Keratinocyte (primary cell): Measurements from ENCODE around the gene MAP3K2. TPM values are rescaled to one million over a fixed set of nuclear protein-coding genes. Genes with fewer than 3 reads are reported as not detected.
"Not testable (repeated sequence)": the region's sequence is repeated elsewhere in the genome, so short reads cannot be mapped to it uniquely, and the experiment has no call there.

Experiments
- DNase-seq: peaks from one replicate; pipeline ENCODE4 v3.0.0-alpha.2; 2011; ENCODE audit warnings: low read depth, missing footprints, low spot score
- FAIRE-seq: peaks from 2 replicates; lab custom pipeline; 2011; peaks lifted over from hg19 to GRCh38; lab: Jason Lieb, UNC
- H2AFZ ChIP-seq: 2 replicates; pipeline ENCODE4 v1.6.0; 2012; ENCODE audit warnings: low read length, control low read depth, inconsistent platforms; ENCODE audit not compliant: control insufficient read depth
- H3K27ac ChIP-seq: 2 replicates; pipeline ENCODE4 v1.5.1; 2011; ENCODE audit warnings: low read length; ENCODE audit not compliant: control insufficient read depth, insufficient read depth
- H3K27me3 ChIP-seq: 3 replicates; pipeline ENCODE4 v1.6.0; 2011; ENCODE audit warnings: low read length; ENCODE audit not compliant: control insufficient read depth, insufficient read depth; ENCODE audit errors: extremely low read depth
- H3K36me3 ChIP-seq, 2 experiments: 2 replicates in 1 of 2; 3 replicates in 1 of 2; pipeline ENCODE4 v1.5.1; 2011; ENCODE audit warnings: low read length in 2 of 2, mild to moderate bottlenecking in 1 of 2; ENCODE audit not compliant: control insufficient read depth in 2 of 2, insufficient read depth in 2 of 2; ENCODE audit errors: extremely low read depth in 1 of 2
- H3K4me1 ChIP-seq: 3 replicates; pipeline ENCODE4 v1.5.1; 2011; ENCODE audit warnings: low read length; ENCODE audit not compliant: control insufficient read depth, insufficient read depth; ENCODE audit errors: extremely low read depth
- H3K4me2 ChIP-seq: 3 replicates; pipeline ENCODE4 v1.6.0; 2011; ENCODE audit warnings: low read depth, low read length; ENCODE audit not compliant: control insufficient read depth, insufficient read depth; ENCODE audit errors: extremely low read depth
- H3K4me3 ChIP-seq, 3 experiments: fragments of 200-600 bp in 1 of 3; sonication (generic) in 1 of 3; 2 replicates in 2 of 3; 3 replicates in 1 of 3; pipeline ENCODE4 v1.5.1; 2011 to 2016; ENCODE audit warnings: low read length in 3 of 3, mild to moderate bottlenecking in 3 of 3, control low read depth in 2 of 3, inconsistent platforms in 1 of 3, low read depth in 1 of 3, mixed read lengths in 1 of 3, mixed run types in 1 of 3, moderate library complexity in 1 of 3; ENCODE audit not compliant: control insufficient read depth in 2 of 3, insufficient read depth in 2 of 3; ENCODE audit errors: extremely low read depth in 1 of 3
- H3K79me2 ChIP-seq: 2 replicates; pipeline ENCODE4 v1.6.0; 2012; ENCODE audit warnings: low read length; ENCODE audit not compliant: control insufficient read depth, insufficient read depth
- H3K9ac ChIP-seq: 3 replicates; pipeline ENCODE4 v1.6.0; 2011; ENCODE audit warnings: low read length; ENCODE audit not compliant: control insufficient read depth, insufficient read depth; ENCODE audit errors: extremely low read depth
- H3K9me1 ChIP-seq: 3 replicates; pipeline ENCODE4 v1.6.0; 2011; ENCODE audit warnings: low read length; ENCODE audit not compliant: control insufficient read depth, insufficient read depth; ENCODE audit errors: extremely low read depth
- H3K9me3 ChIP-seq: 2 replicates; pipeline ENCODE4 v1.5.1; 2012; ENCODE audit warnings: low read depth, low read length; ENCODE audit not compliant: control insufficient read depth
- H4K20me1 ChIP-seq: 3 replicates; pipeline ENCODE4 v1.6.0; 2011; ENCODE audit warnings: low read length; ENCODE audit not compliant: control insufficient read depth, insufficient read depth; ENCODE audit errors: extremely low read depth
- CTCF ChIP-seq, 3 experiments: IDR thresholded peaks in 1 of 3; conservative IDR thresholded peaks in 1 of 3; optimal IDR thresholded peaks in 1 of 3; 2 replicates in 2 of 3; 3 replicates in 1 of 3; pipeline versions ENCODE3 to v1.5.1; 2011; ENCODE audit warnings: low read length in 3 of 3, mild to moderate bottlenecking in 3 of 3, moderate library complexity in 2 of 3, control low read depth in 1 of 3, inconsistent platforms in 1 of 3; ENCODE audit not compliant: insufficient read depth in 2 of 3; ENCODE audit errors: extremely low read depth in 1 of 3
- EZH2 ChIP-seq: IDR thresholded peaks from one replicate; pipeline ENCODE4 v1.6.1; 2012; ENCODE audit warnings: inconsistent platforms, mild to moderate bottlenecking, low read length, moderate library complexity
- dilution Hi-C: fragments of 300-500 bp; cut with MboI; formaldehyde crosslinking; loops from one replicate; pipeline ENCODE4 v1.7.0; 2020; ENCODE audit warnings: low sequenced_read_pairs; ENCODE audit not compliant: extremely low pct_ligation_motif_present
- polyA plus RNA-seq, 5 experiments: library from polyadenylated mRNA; depleted of rRNA in 3 of 5; stranded (reverse) in 3 of 5; stranded (forward) in 1 of 5; unstranded in 1 of 5; fragments of >200 nt; gene quantifications; 1 replicate in 1 of 5; 2 replicates in 3 of 5; 3 replicates in 1 of 5; pipeline versions ENCODE4 v1.2.1 to v1.2.3, GENCODE V29; 2011 to 2012; ENCODE audit warnings: missing spikeins in 2 of 5, low read depth in 1 of 5, low replicate concordance in 1 of 5

Gene MAP3K2
- polyA plus RNA-seq, 1 donor (not counting 4 experiments of a cell fraction or from before 2014, with no cell fraction given), result 11.9 TPM

GRCh38 chr2:127355407-127356008 is 32.3 kb downstream of the MAP3K2 start:
- Histone ChIP-seq H3K27ac (no peak overlapping the region), H2AFZ (no peak overlapping the region), H3K4me1 (no peaks in the 10 kb centered on the region), H3K36me3 (no peaks in the 10 kb centered on the region), H4K20me1 (no peaks in the 10 kb centered on the region), H3K9ac (no peak overlapping the region), H3K79me2 (peaks cover 28% of the 10 kb centered on the region), H3K4me3 (no peak overlapping the region), H3K9me3 (no peaks in the 10 kb centered on the region), H3K4me2 (no peak overlapping the region), H3K27me3 (no peaks in the 10 kb centered on the region), H3K9me1 (no peaks in the 10 kb centered on the region)
- DNase-seq (no peak), FAIRE-seq (no peak)
- dilution Hi-C loops, result loop anchor here (25.0 kb wide), 1 partner anchor 107 kb away; no protein-coding TSS in a partner anchor
- TF ChIP-seq CTCF (optimal IDR thresholded peaks at IDR 0.05 in 1 of 3, IDR thresholded peaks at IDR 0.05 in 1 of 3, conservative IDR thresholded peaks at IDR 0.05 in 1 of 3; ENCODE audit: extremely low read depth in 1 of 3, insufficient read depth in 2 of 3, low read length in 3 of 3) (peak; percentile 58 to 70 (median 63)), EZH2 (no peak)

DNA sequence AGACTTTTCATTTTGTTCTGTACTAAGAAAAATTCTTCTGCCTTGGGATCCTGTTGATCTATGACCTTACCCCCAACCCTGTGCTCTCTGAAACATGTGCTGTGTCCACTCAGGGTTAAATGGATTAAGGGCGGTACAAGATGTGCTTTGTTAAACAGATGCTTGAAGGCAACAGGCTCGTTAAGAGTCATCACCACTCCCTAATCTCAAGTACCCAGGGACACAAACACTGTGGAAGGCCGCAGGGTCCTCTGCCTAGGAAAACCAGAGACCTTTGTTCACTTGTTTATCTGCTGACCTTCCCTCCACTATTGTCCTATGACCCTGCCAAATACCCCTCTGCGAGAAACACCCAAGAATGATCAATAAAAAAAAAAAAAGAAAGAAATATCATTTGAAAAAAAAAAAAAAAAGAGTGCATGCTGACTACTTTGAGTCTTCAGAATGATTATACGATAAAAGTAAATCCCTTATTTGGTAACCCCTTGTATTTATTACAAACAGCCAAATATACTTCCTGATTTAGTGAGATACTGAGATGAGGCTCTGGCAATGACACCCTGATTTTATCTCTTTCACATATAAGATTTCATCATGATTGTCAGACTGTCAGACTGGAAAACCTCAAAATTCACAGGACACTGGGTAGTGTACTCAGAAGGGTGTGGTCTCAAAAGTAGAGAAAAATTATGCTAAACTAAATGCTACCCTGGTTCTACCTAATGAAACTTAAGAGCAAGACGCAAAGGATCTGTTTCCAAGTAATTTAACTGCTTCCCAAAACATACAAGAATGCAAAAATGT is 33.7 kb downstream of the MAP3K2 start:
- FAIRE-seq, H2AFZ ChIP-seq, DNase-seq, H3K4me1 ChIP-seq, H3K4me2 ChIP-seq, H3K27me3 ChIP-seq, H3K27ac ChIP-seq, H3K4me3 ChIP-seq, H3K9ac ChIP-seq, H3K9me3 ChIP-seq, H4K20me1 ChIP-seq, H3K36me3 ChIP-seq, H3K9me1 ChIP-seq: not testable (repeated sequence)
- dilution Hi-C loops, result loop anchor here (25.0 kb wide), 1 partner anchor 108 kb away; no protein-coding TSS in a partner anchor
- H3K79me2 ChIP-seq, result peaks cover 30% of the 10 kb centered on the region

GRCh38 chr2:127353223-127353622 is 34.6 kb downstream of the MAP3K2 start:
- H3K9me3 ChIP-seq, H3K9ac ChIP-seq, DNase-seq, H3K4me2 ChIP-seq, H3K9me1 ChIP-seq, H3K27me3 ChIP-seq, H3K4me3 ChIP-seq, H3K4me1 ChIP-seq, H3K27ac ChIP-seq, H2AFZ ChIP-seq, H3K36me3 ChIP-seq, FAIRE-seq, H4K20me1 ChIP-seq: not testable (repeated sequence)
- peaks cover 24% of the 10 kb centered on the region for H3K79me2 ChIP-seq
- dilution Hi-C loops, result loop anchor here (25.0 kb wide), 1 partner anchor 109 kb away; no protein-coding TSS in a partner anchor
